NT2/D1 (cell line): ENCODE measurements around the gene PTPRT.

Experiments
- SUZ12 ChIP-seq: IDR thresholded peaks from 2 replicates; pipeline ENCODE4 v1.6.1; 2011; ENCODE audit not compliant: insufficient read length, insufficient read depth; ENCODE audit errors: extremely low read depth
- YY1 ChIP-seq: IDR thresholded peaks from 2 replicates; pipeline ENCODE4 v1.6.1; 2011; ENCODE audit not compliant: insufficient read length, insufficient read depth
- ZNF274 ChIP-seq: IDR thresholded peaks from 2 replicates; pipeline ENCODE4 v1.6.1; 2011; ENCODE audit warnings: mild to moderate bottlenecking, low read depth, low read length

- TF ChIP-seq SUZ12 = no peak
- TF ChIP-seq YY1 = no peak
- TF ChIP-seq ZNF274 = no peak
Measured at GRCh38 chr20:43237651-43238168, 48.0 kb upstream of the PTPRT start.
